ENCODE data around the gene MYF5. TPM values are rescaled to one million over a fixed set of nuclear protein-coding genes. Genes with fewer than 3 reads are reported as not detected.

MYF5 gene
- total and polyA plus RNA-seq, 10 of the 15 experiments (the other 5 are each of a cell fraction or from before 2014, with no cell fraction given) = not detected

GRCh38 chr12:80701388-80701787, 15.3 kb upstream of the MYF5 start:
- TF ChIP-seq GATAD2B (conservative IDR thresholded peaks at IDR 0.05; ENCODE audit: low read depth) = no peak
- TF ChIP-seq HDAC2 (IDR thresholded peaks at IDR 0.05) = no peak
- TF ChIP-seq E2F8 (IDR thresholded peaks at IDR 0.05; ENCODE audit: low read depth, partially characterized antibody) = no peak
- TF ChIP-seq POLR2AphosphoS2 (IDR thresholded peaks at IDR 0.05; ENCODE audit: low read depth, low read length) = no peak
- no peak for TF ChIP-seq NRF1 (conservative IDR thresholded peaks at IDR 0.05; ENCODE audit: low read depth, low read length)
- H3K4me2 ChIP-seq (ENCODE audit: control insufficient read depth, insufficient read depth) = no peak overlapping the region
- no peak overlapping the region for H3K27ac ChIP-seq (ENCODE audit: control insufficient read depth, insufficient read depth)
- H3K79me2 ChIP-seq (ENCODE audit: control insufficient read depth, insufficient read depth, low read length) = no peaks in the 10 kb centered on the region
- ChIA-PET SMC1A (ENCODE audit: uncharacterized antibody, unreplicated experiment) (interaction anchor here (1.4 kb wide), 1 partner anchor 17 kb away, joined by 3 read pairs; no protein-coding TSS in a partner anchor), CTCF (interaction anchor here (1.4 kb wide), 1 partner anchor 9 kb away, joined by 5 read pairs; no protein-coding TSS in a partner anchor), POLR2A (no interaction called here), RAD21 (ENCODE audit: unreplicated experiment) (no interaction called here)
- H3K27me3 ChIP-seq (replicated peaks in 1 of 2; ENCODE audit: control insufficient read depth in 2 of 2, insufficient read depth in 2 of 2, low read length in 1 of 2) = no peaks in the 10 kb centered on the region
- H3K9ac ChIP-seq (ENCODE audit: control insufficient read depth, insufficient read depth, low read length) = no peak overlapping the region
- no peak overlapping the region for H3K4me3 ChIP-seq
- ATAC-seq (no peak), FAIRE-seq (no peak), DNase-seq (ENCODE audit: low read depth, low spot score) (no peak)
- no peaks in the 10 kb centered on the region for H3K9me3 ChIP-seq (replicated peaks; ENCODE audit: control insufficient read depth, insufficient read depth, low read length)
- no TSS peak for BruUV-seq (replicated peaks)
- H3K4me1 ChIP-seq (ENCODE audit: control insufficient read depth, insufficient read depth, low read length) = peaks cover 9% of the 10 kb centered on the region; the same call in 1 of the 2 replicates
- no peaks in the 10 kb centered on the region for H3K36me3 ChIP-seq (ENCODE audit: control insufficient read depth in 2 of 2, insufficient read depth in 2 of 2, low read length in 1 of 2)
- 97% methylated on average over 2 of the region's 2 CpGs for WGBS (ENCODE audit: insufficient coverage, insufficient replicate concordance, low lambda C conversion rate, missing lambda C conversion rate)
- intact Hi-C loops (cut with micrococcal nuclease; ENCODE audit: unreplicated experiment) (loop anchor here (5.0 kb wide), 1 partner anchor 289 kb away; no protein-coding TSS in a partner anchor), in situ Hi-C loops (cut with MboI) (no loop called here)
- H2AFZ ChIP-seq (ENCODE audit: control insufficient read depth, low read depth, low read length) = no peak overlapping the region
- H4K20me1 ChIP-seq (ENCODE audit: control insufficient read depth, insufficient read depth) = no peaks in the 10 kb centered on the region

All from GM12878 (cell line).